ENCODE data around the gene CCDC183.
"Not testable (repeated sequence)": the region's sequence is repeated elsewhere in the genome, so short reads cannot be mapped to it uniquely, and the experiment has no call there.

Gene CCDC183

GRCh38 chr9:136826703-136827582 is 30.8 kb downstream of the CCDC183 start:
- no peak for DNase-seq

- DNase-seq, result no peak
These were observed 31.8 kb downstream of the CCDC183 start for GRCh38 chr9:136827794-136828473.

GRCh38 chr9:136828474-136829140 is 32.5 kb downstream of the CCDC183 start:
- no peak for DNase-seq

GRCh38 chr9:136829412-136829811 is 33.3 kb downstream of the CCDC183 start:
- DNase-seq, result no peak

- DNase-seq, result no peak
These were observed 34.1 kb downstream of the CCDC183 start for GRCh38 chr9:136829981-136830885.

GRCh38 chr9:136831002-136831719 is 35.0 kb downstream of the CCDC183 start:
- no peak for DNase-seq

GRCh38 chr9:136831720-136832104 is 35.6 kb downstream of the CCDC183 start:
- DNase-seq, result no peak

GRCh38 chr9:136832581-136832980 is 36.4 kb downstream of the CCDC183 start:
- no peak for DNase-seq

GRCh38 chr9:136833381-136834048 is 37.4 kb downstream of the CCDC183 start:
- DNase-seq, result not testable (repeated sequence)

GRCh38 chr9:136835162-136835931 is 39.2 kb downstream of the CCDC183 start:
- no peak for DNase-seq

GRCh38 chr9:136835932-136836904 is 40.1 kb downstream of the CCDC183 start:
- DNase-seq, result no peak

GRCh38 chr9:136837146-136837855 is 41.2 kb downstream of the CCDC183 start:
- DNase-seq, result no peak

GRCh38 chr9:136837856-136838277 is 41.7 kb downstream of the CCDC183 start:
- not testable (repeated sequence) for DNase-seq

- DNase-seq, result no peak
These were observed 42.4 kb downstream of the CCDC183 start for GRCh38 chr9:136838314-136839228.

- DNase-seq, result no peak
These were observed 43.3 kb downstream of the CCDC183 start for GRCh38 chr9:136839229-136840139.

Measured in activated CD8-positive, alpha-beta memory T cell treated with anti-CD3 and anti-CD28 coated beads, Interleukin-2, amount 50 U/mL, for 4 hours (primary cell).